Measurements from ENCODE around the gene ERC2.

Gene ERC2

GRCh38 chr3:55474213-55474632, 994.0 kb downstream of the ERC2 start:
- no peak for DNase-seq (ENCODE audit: low read depth)

GRCh38 chr3:55473788-55474187, 994.5 kb downstream of the ERC2 start:
- no peak for DNase-seq (ENCODE audit: low read depth)

- DNase-seq (ENCODE audit: low read depth): no peak
Measured at GRCh38 chr3:55471522-55472280, 996.6 kb downstream of the ERC2 start.

- DNase-seq (ENCODE audit: low read depth): no peak
Measured at GRCh38 chr3:55471084-55471483, 997.2 kb downstream of the ERC2 start.

- DNase-seq (ENCODE audit: low read depth): no peak
Measured at GRCh38 chr3:55469957-55470526, 998.2 kb downstream of the ERC2 start.

GRCh38 chr3:55468251-55468650, 1000.0 kb downstream of the ERC2 start:
- DNase-seq (ENCODE audit: low read depth): no peak

- DNase-seq (ENCODE audit: low read depth): no peak
Measured at GRCh38 chr3:55467099-55467498, 1001.2 kb downstream of the ERC2 start.

- no peak for DNase-seq (ENCODE audit: low read depth)
Measured at GRCh38 chr3:55466526-55466925, 1001.7 kb downstream of the ERC2 start.

- no peak for DNase-seq (ENCODE audit: low read depth)
Measured at GRCh38 chr3:55461896-55462295, 1006.4 kb downstream of the ERC2 start.

- DNase-seq (ENCODE audit: low read depth): no peak
Measured at GRCh38 chr3:55459838-55460237, 1008.4 kb downstream of the ERC2 start.
